HCT116 (cell line): ENCODE measurements around the gene PRRG2. TPM values are rescaled to one million over a fixed set of nuclear protein-coding genes. Genes with fewer than 3 reads are reported as not detected.

ENCODE experiments used
- ATAC-seq: fragments of 200-7000 bp; cut with Tn5 transposase; 2 replicates; pipeline ENCODE4 v1.9.1; 2020; ENCODE audit warnings: mild to moderate bottlenecking, moderate library complexity
- BruUV-seq: library from RNA; stranded (reverse); fragments of 400-500 nt; replicated peaks from 2 replicates; lab custom pipeline; 2021; lab: Mats Ljungman, UMichigan
- CTCF ChIA-PET: fragments of 300-600 bp; sonication (Branson Sonifier 250); formaldehyde crosslinking; loops from one replicate; lab custom pipeline; 2021; ENCODE audit warnings: antibody characterized with exemption; lab: Charles Lee
- POLR2A ChIA-PET: fragments of 300-600, 350-600 bp; sonication (Branson Sonifier 250); formaldehyde crosslinking; loops from one replicate; lab custom pipeline; 2021; ENCODE audit warnings: antibody characterized with exemption; lab: Charles Lee
- RAD21 ChIA-PET, 2 experiments: fragments of 300-600 bp; sonication (Branson Sonifier 250); formaldehyde crosslinking; loops; one replicate each; lab custom pipeline; 2023; ENCODE audit warnings: low total read pairs in 2 of 2; ENCODE audit not compliant: uncharacterized antibody in 2 of 2, unreplicated experiment in 2 of 2, low non-redundant PET in 1 of 2; lab: Charles Lee
- DNase-seq: peaks from one replicate; pipeline ENCODE4 v3.0.0-alpha.2; 2010; ENCODE audit warnings: low read depth, low spot score
- H2AFZ ChIP-seq: fragments of 200-600 bp; shearing (Covaris generic), sonication (generic); 2 replicates; pipeline ENCODE4 v1.6.1; 2017; ENCODE audit warnings: low read depth, mixed run types, mixed read lengths, antibody characterized with exemption, low read length; ENCODE audit not compliant: poor library complexity, severe bottlenecking
- H3K27ac ChIP-seq: 2 replicates; pipeline ENCODE4 v1.5.1; 2012; ENCODE audit warnings: low read depth, low read length
- H3K27me3 ChIP-seq: fragments of 200-600 bp; sonication (generic); 2 replicates; pipeline ENCODE4 v1.6.1; 2016; ENCODE audit warnings: mixed run types, low read length, mixed read lengths; ENCODE audit not compliant: insufficient read depth
- H3K36me3 ChIP-seq, 2 experiments: fragments of 200-500 bp in 1 of 2; fragments of 200-600 bp in 1 of 2; sonication (Bioruptor generic) in 1 of 2; sonication (generic) in 1 of 2; 2 replicates each; pipeline versions ENCODE4 v1.5.1 to v1.6.1; 2014 to 2016; ENCODE audit warnings: low read length in 2 of 2, inconsistent platforms in 1 of 2, mixed read lengths in 1 of 2, mixed run types in 1 of 2; ENCODE audit not compliant: insufficient read depth in 2 of 2, control insufficient read depth in 1 of 2
- H3K4me1 ChIP-seq, 2 experiments: fragments of 200-600 bp in 1 of 2; sonication (generic) in 1 of 2; 2 replicates each; pipeline versions ENCODE4 v1.5.1 to v1.6.1; 2012 to 2017; ENCODE audit warnings: low read length in 2 of 2, inconsistent platforms in 1 of 2, mild to moderate bottlenecking in 1 of 2, mixed read lengths in 1 of 2, mixed run types in 1 of 2, moderate library complexity in 1 of 2; ENCODE audit not compliant: insufficient read depth in 2 of 2, control insufficient read depth in 1 of 2
- H3K4me2 ChIP-seq: fragments of 200-600 bp; sonication (generic); 2 replicates; pipeline ENCODE4 v1.6.1; 2017; ENCODE audit warnings: mixed run types, low read length, mixed read lengths
- H3K4me3 ChIP-seq, 2 experiments: fragments of 200-600 bp in 1 of 2; sonication (generic) in 1 of 2; replicated peaks in 1 of 2; 2 replicates each; pipeline ENCODE4 v1.5.1; 2011 to 2016; ENCODE audit warnings: low read length in 2 of 2, control low read depth in 1 of 2, low read depth in 1 of 2, mild to moderate bottlenecking in 1 of 2, mixed read lengths in 1 of 2, mixed run types in 1 of 2
- H3K79me2 ChIP-seq: fragments of 200-600 bp; sonication (generic); 2 replicates; pipeline ENCODE4 v1.6.1; 2017; ENCODE audit warnings: mild to moderate bottlenecking, mixed run types, low read length, moderate library complexity, mixed read lengths; ENCODE audit not compliant: insufficient read depth
- H3K9ac ChIP-seq: fragments of 200-600 bp; sonication (generic); 2 replicates; pipeline ENCODE4 v1.6.1; 2016; ENCODE audit warnings: low read length, mixed read lengths
- H3K9me2 ChIP-seq: fragments of 200-600 bp; sonication (generic), shearing (Covaris generic); 2 replicates; pipeline ENCODE4 v1.6.1; 2017; ENCODE audit warnings: mixed run types, mild to moderate bottlenecking, moderate library complexity; ENCODE audit not compliant: insufficient read depth
- H3K9me3 ChIP-seq, 2 experiments: fragments of 200-500 bp in 1 of 2; fragments of 200-600 bp in 1 of 2; sonication (Bioruptor generic) in 1 of 2; sonication (generic) in 1 of 2; 2 replicates each; pipeline ENCODE4 v1.6.1; 2014 to 2017; ENCODE audit warnings: low read length in 2 of 2, mixed read lengths in 2 of 2, inconsistent platforms in 1 of 2, low read depth in 1 of 2, mild to moderate bottlenecking in 1 of 2, mixed run types in 1 of 2, moderate library complexity in 1 of 2; ENCODE audit not compliant: control insufficient read depth in 1 of 2, insufficient read depth in 1 of 2
- H4K20me1 ChIP-seq: fragments of 200-600 bp; sonication (generic), shearing (Covaris generic); 2 replicates; pipeline ENCODE4 v1.6.1; 2017; ENCODE audit warnings: mixed run types, mild to moderate bottlenecking, moderate library complexity; ENCODE audit not compliant: insufficient read depth
- CBX3 ChIP-seq: IDR thresholded peaks from 2 replicates; pipeline ENCODE4 v1.6.1; 2012; ENCODE audit warnings: low read depth
- CEBPB ChIP-seq: IDR thresholded peaks from 2 replicates; pipeline ENCODE4 v1.6.1; 2012; ENCODE audit warnings: low read depth
- EGR1 ChIP-seq: IDR thresholded peaks from 2 replicates; pipeline ENCODE4 v1.6.1; 2012; ENCODE audit warnings: low read depth
- FOSL1 ChIP-seq: IDR thresholded peaks from 2 replicates; pipeline ENCODE4 v1.6.1; 2012; ENCODE audit warnings: low read depth
- SRF ChIP-seq: IDR thresholded peaks from 2 replicates; pipeline ENCODE4 v1.6.1; 2012; ENCODE audit warnings: low read depth
- ZFX ChIP-seq: fragments of 450-650 bp; IDR thresholded peaks from 2 replicates; pipeline ENCODE4 v1.6.1; 2017
- intact Hi-C: fragments of 100-400 bp; cut with micrococcal nuclease; formaldehyde crosslinking; loops from 2 replicates; pipeline ENCODE4 v1.10.0; 2022
- total RNA-seq: library from RNA; stranded (reverse); gene quantifications from one replicate; pipeline ENCODE4 v1.2.1, GENCODE V29; 2021; ENCODE audit not compliant: unreplicated experiment
- TF ChIP-seq, protein P1 (sequence below): IDR thresholded peaks from 2 replicates; pipeline ENCODE4 v1.6.1; 2012
- TF ChIP-seq, protein P2 (sequence below): IDR thresholded peaks from 2 replicates; pipeline ENCODE4 v1.6.1; 2012; ENCODE audit warnings: low read depth

The PRRG2 gene
- total RNA-seq, 1 experiment from 2014 or later = 6.2 TPM

DNA sequence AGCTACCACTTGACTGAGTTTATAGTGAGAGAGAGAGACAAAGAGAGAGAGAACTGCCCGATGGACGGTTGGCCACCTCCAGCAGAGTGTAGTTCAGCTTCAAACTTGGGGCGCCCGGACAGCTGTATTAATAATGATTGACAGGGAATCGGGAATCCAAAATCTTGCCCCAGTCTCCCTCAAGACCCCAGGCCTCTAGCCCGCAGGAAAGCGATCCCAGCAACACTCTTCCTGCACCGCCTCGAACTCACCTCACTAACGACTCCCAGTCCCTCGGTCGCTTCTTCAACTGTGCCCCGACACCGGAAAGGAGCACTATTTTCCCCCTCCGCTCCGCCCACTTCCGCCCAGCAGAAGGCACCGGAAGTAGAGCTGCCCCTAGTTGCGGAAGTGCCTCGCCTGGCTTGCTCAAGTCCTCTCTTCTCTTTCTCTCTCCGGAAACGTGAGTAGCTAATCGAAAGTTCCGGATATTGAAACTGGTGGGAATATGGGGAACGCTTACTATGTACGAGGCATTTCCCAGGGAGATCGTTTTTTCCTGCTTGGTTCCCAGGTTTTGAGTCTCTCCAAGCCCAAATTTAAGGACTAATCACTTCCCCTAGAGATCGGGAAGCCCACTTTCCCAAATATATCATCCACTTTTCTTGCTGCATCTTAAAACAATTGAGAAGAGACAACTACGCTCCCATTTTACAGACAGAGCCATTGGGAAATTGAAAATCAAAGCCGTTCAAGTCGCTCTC is 681 bp upstream of the PRRG2 start, which contains the start of gene NOSIP (continued):
- TF ChIP-seq ZFX = no peak
- peak; percentile 97 for TF ChIP-seq CBX3
- peak; percentile 94 for TF ChIP-seq SRF
- TF ChIP-seq CEBPB = no peak
- TF ChIP-seq, protein P1, sequence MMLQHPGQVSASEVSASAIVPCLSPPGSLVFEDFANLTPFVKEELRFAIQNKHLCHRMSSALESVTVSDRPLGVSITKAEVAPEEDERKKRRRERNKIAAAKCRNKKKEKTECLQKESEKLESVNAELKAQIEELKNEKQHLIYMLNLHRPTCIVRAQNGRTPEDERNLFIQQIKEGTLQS = no peak

DNA sequence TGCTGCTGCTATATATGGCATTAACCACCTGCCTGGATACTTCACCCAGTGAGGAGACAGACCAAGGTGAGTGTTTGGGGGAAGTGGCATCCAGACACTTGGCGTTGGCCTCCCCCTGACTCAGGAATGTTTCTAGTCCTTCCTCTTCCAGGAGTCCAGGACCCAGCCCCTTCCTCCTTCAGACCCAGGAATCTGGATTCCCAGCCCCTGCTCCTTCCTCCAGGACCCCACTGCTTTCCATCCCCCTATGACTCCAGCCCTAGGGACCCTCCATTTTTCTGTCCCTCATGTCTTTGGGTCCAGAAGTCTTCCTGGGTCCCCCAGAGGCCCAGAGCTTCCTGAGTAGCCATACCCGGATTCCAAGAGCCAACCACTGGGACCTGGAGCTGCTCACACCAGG is 2.1 kb downstream of the PRRG2 start:
- Histone ChIP-seq H3K36me3 (no peaks in the 10 kb centered on the region), H3K4me2 (no peak overlapping the region), H3K4me1 (peaks cover 5 to 23% of the 10 kb centered on the region in 2 experiments; a peak in 3 of 4 replicates), H3K9me3 (no peaks in the 10 kb centered on the region), H3K9ac (no peak overlapping the region), H3K27ac (no peak overlapping the region), H4K20me1 (no peaks in the 10 kb centered on the region), H3K79me2 (peaks cover 21% of the 10 kb centered on the region), H3K9me2 (no peaks in the 10 kb centered on the region), H3K27me3 (no peaks in the 10 kb centered on the region), H3K4me3 (no peak overlapping the region), H2AFZ (no peak overlapping the region)
- POLR2A ChIA-PET = no interaction called here
- no peak for DNase-seq
- no peak for ATAC-seq
- no TSS peak for BruUV-seq
- TF ChIP-seq, protein P1 = no peak
- no peak for TF ChIP-seq EGR1
- no peak for TF ChIP-seq SRF
- TF ChIP-seq, protein P2, sequence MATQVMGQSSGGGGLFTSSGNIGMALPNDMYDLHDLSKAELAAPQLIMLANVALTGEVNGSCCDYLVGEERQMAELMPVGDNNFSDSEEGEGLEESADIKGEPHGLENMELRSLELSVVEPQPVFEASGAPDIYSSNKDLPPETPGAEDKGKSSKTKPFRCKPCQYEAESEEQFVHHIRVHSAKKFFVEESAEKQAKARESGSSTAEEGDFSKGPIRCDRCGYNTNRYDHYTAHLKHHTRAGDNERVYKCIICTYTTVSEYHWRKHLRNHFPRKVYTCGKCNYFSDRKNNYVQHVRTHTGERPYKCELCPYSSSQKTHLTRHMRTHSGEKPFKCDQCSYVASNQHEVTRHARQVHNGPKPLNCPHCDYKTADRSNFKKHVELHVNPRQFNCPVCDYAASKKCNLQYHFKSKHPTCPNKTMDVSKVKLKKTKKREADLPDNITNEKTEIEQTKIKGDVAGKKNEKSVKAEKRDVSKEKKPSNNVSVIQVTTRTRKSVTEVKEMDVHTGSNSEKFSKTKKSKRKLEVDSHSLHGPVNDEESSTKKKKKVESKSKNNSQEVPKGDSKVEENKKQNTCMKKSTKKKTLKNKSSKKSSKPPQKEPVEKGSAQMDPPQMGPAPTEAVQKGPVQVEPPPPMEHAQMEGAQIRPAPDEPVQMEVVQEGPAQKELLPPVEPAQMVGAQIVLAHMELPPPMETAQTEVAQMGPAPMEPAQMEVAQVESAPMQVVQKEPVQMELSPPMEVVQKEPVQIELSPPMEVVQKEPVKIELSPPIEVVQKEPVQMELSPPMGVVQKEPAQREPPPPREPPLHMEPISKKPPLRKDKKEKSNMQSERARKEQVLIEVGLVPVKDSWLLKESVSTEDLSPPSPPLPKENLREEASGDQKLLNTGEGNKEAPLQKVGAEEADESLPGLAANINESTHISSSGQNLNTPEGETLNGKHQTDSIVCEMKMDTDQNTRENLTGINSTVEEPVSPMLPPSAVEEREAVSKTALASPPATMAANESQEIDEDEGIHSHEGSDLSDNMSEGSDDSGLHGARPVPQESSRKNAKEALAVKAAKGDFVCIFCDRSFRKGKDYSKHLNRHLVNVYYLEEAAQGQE = no peak
- no peak for TF ChIP-seq FOSL1
- CTCF ChIA-PET = interaction anchor here (0.7 kb wide), 1 partner anchor 13 kb away, joined by 4 read pairs; no protein-coding TSS in a partner anchor
- intact Hi-C loops = no loop called here
- RAD21 ChIA-PET = no interaction called here
